HL-60 (cell line): Measurements from ENCODE around the gene SERPINA1.

ENCODE experiments used
- GABPA ChIP-seq: IDR thresholded peaks from 2 replicates; pipeline ENCODE4 v1.6.1; 2012; ENCODE audit warnings: low read depth
- POLR2AphosphoS5 ChIP-seq: IDR thresholded peaks from 2 replicates; pipeline ENCODE4 v1.6.1; 2012; ENCODE audit warnings: low read depth
- TF ChIP-seq, protein P1 (sequence below): IDR thresholded peaks from one replicate; pipeline ENCODE4 v1.5.1; 2011; ENCODE audit warnings: low read length, control low read depth, inconsistent platforms; ENCODE audit not compliant: insufficient read depth

DNA sequence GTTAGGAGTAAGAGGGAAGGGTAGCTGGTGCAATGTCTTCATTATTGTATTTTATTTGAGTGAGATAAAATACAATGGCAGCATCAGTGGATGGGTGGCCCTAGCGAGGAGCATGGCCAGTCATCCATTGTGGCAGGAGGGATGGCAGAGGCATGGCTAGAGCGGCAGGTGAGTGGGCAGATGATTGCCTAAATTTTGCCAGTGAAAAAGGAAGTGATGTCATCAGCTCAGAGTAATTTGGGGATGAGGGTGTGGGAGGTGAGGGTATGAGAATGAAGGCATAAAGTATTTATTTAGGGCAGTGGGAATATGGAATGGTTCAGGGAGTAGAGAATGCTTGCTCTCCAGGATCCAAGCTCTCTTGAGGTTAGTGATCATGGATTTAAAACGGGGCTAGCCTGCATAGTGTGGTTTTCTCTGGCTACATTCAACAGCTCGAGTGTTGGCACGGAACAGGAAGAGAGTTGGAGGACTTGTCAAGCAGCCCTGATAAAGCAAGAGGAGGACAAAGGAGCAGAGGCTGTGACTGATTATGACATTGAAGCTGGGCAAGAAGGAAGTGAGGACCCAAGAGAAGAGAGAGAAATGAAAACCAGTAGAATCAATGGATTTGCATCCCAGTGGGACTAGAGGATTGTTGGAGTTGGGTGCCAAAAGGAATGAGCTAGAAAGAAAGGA, 46.6 kb downstream of the SERPINA1 start:
- TF ChIP-seq, protein P1, sequence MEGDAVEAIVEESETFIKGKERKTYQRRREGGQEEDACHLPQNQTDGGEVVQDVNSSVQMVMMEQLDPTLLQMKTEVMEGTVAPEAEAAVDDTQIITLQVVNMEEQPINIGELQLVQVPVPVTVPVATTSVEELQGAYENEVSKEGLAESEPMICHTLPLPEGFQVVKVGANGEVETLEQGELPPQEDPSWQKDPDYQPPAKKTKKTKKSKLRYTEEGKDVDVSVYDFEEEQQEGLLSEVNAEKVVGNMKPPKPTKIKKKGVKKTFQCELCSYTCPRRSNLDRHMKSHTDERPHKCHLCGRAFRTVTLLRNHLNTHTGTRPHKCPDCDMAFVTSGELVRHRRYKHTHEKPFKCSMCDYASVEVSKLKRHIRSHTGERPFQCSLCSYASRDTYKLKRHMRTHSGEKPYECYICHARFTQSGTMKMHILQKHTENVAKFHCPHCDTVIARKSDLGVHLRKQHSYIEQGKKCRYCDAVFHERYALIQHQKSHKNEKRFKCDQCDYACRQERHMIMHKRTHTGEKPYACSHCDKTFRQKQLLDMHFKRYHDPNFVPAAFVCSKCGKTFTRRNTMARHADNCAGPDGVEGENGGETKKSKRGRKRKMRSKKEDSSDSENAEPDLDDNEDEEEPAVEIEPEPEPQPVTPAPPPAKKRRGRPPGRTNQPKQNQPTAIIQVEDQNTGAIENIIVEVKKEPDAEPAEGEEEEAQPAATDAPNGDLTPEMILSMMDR: no peak
- TF ChIP-seq POLR2AphosphoS5: no peak
- no peak for TF ChIP-seq GABPA
